GM12878 (cell line): ENCODE measurements around the gene RSPRY1.

Experiments used
- EP300 ChIP-seq, 2 experiments: fragments of 150-350 bp in 1 of 2; IDR thresholded peaks; 2 replicates each; pipeline ENCODE4 v1.6.1; 2011 to 2012; ENCODE audit warnings: low read depth in 2 of 2, low read length in 2 of 2, borderline replicate concordance in 1 of 2, improper control_type of control experiment in 1 of 2, inconsistent platforms in 1 of 2; ENCODE audit not compliant: control insufficient read depth in 1 of 2
- ETV6 ChIP-seq, 2 experiments: fragments of 450-650 bp in 1 of 2; IDR thresholded peaks in 1 of 2; conservative IDR thresholded peaks in 1 of 2; 2 replicates each; pipeline ENCODE4 v1.6.1; 2014; ENCODE audit warnings: antibody characterized with exemption in 1 of 2, borderline replicate concordance in 1 of 2, low read depth in 1 of 2, mild to moderate bottlenecking in 1 of 2, moderate library complexity in 1 of 2
- MEF2A ChIP-seq: IDR thresholded peaks from 2 replicates; pipeline ENCODE4 v1.6.1; 2011; ENCODE audit warnings: low read depth, mild to moderate bottlenecking, low read length, moderate library complexity; ENCODE audit not compliant: insufficient read depth
- SIN3A ChIP-seq: IDR thresholded peaks from 2 replicates; pipeline ENCODE4 v1.6.1; 2012; ENCODE audit warnings: low read depth, low read length, improper control_type of control experiment
- SREBF2 ChIP-seq: IDR thresholded peaks from 2 replicates; pipeline ENCODE4 v1.6.1; 2012; ENCODE audit warnings: mild to moderate bottlenecking, low read length
- TF ChIP-seq, protein P1 (sequence below), 3 experiments: IDR thresholded peaks in 2 of 3; conservative IDR thresholded peaks in 1 of 3; 2 replicates each; pipeline ENCODE4 v1.5.1; 2011; ENCODE audit warnings: low read depth in 3 of 3, low read length in 3 of 3, mild to moderate bottlenecking in 3 of 3, control low read depth in 2 of 3, moderate library complexity in 2 of 3, inconsistent platforms in 1 of 3, mixed read lengths in 1 of 3; ENCODE audit not compliant: control insufficient read depth in 2 of 3, insufficient read depth in 1 of 3; ENCODE audit errors: extremely low read depth in 1 of 3
- TF ChIP-seq, protein P2 (sequence below): IDR thresholded peaks from 2 replicates; pipeline ENCODE4 v1.6.1; 2011; ENCODE audit warnings: mild to moderate bottlenecking, low read depth, low read length, moderate library complexity; ENCODE audit not compliant: insufficient replicate concordance

DNA sequence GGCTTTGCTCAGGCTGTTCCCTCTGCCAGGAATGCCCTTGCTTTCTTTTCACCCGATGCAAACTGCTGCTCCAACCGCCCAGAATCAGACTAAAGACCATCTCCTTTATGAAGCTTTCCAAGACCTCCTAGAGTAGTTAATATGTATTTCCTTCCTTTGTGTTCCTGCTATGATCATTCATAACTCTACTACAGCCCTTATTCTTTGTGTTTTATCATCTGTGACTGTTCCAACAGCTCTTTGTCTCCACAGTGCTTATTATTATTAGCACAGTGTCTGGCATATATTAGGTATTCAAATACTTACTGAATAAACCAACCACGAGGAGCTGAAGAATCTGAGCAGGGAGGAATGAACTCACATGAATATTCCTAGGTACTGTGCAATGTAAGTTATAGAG lies 7.9 kb upstream of the RSPRY1 start:
- TF ChIP-seq, protein P1, sequence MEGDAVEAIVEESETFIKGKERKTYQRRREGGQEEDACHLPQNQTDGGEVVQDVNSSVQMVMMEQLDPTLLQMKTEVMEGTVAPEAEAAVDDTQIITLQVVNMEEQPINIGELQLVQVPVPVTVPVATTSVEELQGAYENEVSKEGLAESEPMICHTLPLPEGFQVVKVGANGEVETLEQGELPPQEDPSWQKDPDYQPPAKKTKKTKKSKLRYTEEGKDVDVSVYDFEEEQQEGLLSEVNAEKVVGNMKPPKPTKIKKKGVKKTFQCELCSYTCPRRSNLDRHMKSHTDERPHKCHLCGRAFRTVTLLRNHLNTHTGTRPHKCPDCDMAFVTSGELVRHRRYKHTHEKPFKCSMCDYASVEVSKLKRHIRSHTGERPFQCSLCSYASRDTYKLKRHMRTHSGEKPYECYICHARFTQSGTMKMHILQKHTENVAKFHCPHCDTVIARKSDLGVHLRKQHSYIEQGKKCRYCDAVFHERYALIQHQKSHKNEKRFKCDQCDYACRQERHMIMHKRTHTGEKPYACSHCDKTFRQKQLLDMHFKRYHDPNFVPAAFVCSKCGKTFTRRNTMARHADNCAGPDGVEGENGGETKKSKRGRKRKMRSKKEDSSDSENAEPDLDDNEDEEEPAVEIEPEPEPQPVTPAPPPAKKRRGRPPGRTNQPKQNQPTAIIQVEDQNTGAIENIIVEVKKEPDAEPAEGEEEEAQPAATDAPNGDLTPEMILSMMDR (IDR thresholded peaks at IDR 0.05 in 2 of 3, conservative IDR thresholded peaks at IDR 0.05 in 1 of 3; ENCODE audit: control insufficient read depth in 2 of 3, extremely low read depth in 1 of 3, insufficient read depth in 1 of 3, low read depth in 3 of 3, low read length in 3 of 3): no peak
- no peak for TF ChIP-seq SIN3A
- no peak for TF ChIP-seq MEF2A
- no peak for TF ChIP-seq SREBF2
- TF ChIP-seq, protein P2, sequence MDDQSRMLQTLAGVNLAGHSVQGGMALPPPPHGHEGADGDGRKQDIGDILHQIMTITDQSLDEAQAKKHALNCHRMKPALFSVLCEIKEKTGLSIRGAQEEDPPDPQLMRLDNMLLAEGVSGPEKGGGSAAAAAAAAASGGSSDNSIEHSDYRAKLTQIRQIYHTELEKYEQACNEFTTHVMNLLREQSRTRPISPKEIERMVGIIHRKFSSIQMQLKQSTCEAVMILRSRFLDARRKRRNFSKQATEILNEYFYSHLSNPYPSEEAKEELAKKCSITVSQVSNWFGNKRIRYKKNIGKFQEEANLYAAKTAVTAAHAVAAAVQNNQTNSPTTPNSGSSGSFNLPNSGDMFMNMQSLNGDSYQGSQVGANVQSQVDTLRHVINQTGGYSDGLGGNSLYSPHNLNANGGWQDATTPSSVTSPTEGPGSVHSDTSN: no peak
- no peak for TF ChIP-seq ETV6 (conservative IDR thresholded peaks at IDR 0.05 in 1 of 2, IDR thresholded peaks at IDR 0.05 in 1 of 2; ENCODE audit: borderline replicate concordance in 1 of 2, low read depth in 1 of 2)
- TF ChIP-seq EP300 (IDR thresholded peaks at IDR 0.05; ENCODE audit: borderline replicate concordance in 1 of 2, control insufficient read depth in 1 of 2, low read depth in 2 of 2, low read length in 2 of 2): no peak
